Activated T-cell treated with anti-CD3 and anti-CD28 coated beads, Interleukin-2, amount 50 U/mL, for 48 hours (primary cell): ENCODE measurements around the gene RHCG.
"Not testable (repeated sequence)": the region's sequence is repeated elsewhere in the genome, so short reads cannot be mapped to it uniquely, and the experiment has no call there.

ENCODE experiments used
- DNase-seq, 2 experiments: peaks; one replicate each; pipeline ENCODE4 v3.0.0-alpha.2; 2020

Gene RHCG

DNA sequence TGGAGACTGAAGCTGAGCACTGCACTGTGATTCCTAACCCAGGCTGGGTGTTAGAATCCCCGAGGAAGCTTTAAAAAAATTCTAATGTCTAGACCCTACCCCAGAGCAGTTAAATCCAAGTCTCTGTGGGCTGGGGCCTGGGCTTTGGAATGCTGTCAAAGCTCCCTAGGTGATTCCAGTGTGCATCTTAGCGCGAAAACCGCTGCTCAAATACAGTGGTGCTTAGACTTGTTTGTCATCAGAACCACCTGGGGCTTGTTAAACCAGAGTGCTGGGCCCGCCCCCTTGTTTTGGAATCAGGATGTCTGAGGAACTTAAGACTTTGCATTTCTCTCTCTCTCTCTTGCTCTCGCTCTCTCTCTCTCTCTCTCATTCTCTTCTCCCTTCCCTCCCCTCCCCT is 20.7 kb downstream of the RHCG start:
- no peak for DNase-seq

DNA sequence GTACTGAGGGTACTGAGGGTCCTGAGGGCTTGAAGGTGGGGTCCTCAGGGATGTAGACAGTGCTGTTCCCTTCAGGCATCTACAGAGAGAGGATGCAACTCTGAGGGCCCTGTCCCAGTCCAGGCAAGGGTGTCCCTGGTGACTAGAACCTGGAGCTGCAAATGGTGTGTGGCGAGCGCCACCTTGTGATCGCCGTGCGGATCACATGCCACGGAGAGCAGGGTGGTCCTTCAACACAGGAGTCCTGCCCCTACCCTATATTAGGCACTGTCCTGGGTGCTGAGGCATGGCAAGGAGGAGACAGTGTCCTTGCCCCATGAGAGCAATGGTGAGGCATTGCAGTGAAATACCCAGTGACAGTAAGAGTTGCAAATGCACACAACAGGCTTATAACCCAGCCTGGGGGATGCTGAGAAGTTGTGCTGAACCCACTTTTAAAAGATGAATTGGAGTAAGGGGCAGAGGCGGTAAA is 23.6 kb downstream of the RHCG start:
- peak; percentile 71 to 76 for DNase-seq

DNA sequence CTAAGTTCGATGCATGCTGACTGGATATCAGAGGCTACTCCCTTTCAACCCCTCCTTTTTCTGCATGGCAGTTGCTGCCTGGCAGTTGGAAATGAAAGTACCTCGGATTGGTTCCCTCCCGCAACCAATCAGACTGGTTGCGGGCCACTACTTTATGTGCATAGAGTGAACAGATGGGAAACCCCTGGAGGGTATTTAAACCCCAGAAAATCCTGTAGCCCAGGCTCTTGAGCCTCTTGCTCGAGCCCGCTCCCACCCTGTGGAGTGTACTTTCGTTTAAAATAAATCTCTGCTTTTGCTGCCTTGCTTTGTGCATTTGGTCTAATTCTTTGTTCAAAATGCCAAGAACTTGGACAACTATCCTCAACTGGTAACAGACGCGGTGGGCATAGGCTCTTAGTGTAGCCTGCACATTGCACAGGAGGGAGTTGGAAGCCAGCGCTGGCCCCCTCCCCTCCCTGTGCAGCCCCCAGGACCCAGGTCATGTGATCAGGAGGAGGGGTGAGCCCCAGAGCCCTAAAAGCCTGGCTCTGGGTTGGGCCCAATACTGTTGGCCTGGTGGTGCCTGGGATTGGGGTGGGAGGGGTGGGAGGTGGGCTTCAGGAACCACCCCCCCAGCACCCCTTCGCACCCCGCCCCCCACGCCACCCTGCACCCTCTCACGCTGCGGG is 26.8 kb downstream of the RHCG start:
- no peak for DNase-seq

DNA sequence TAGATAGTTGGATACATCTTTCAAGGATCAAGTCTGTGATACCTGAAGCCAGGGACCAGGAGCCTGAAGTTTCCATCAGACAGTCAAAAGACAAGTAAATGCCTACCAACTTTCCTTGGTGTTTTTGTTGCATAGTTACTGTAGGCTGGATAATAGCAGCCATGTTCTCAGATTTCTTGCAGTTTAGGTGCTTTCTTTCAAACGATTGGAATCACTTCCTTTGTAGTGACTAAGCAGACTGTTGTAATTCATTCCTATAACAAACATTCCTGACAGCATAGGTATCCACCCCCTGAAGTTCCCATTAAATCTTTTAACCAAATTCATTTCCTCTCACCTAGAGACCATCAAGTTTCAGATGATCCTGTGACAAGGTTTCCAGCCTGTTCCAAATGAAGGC is 27.6 kb downstream of the RHCG start:
- not testable (repeated sequence) for DNase-seq

DNA sequence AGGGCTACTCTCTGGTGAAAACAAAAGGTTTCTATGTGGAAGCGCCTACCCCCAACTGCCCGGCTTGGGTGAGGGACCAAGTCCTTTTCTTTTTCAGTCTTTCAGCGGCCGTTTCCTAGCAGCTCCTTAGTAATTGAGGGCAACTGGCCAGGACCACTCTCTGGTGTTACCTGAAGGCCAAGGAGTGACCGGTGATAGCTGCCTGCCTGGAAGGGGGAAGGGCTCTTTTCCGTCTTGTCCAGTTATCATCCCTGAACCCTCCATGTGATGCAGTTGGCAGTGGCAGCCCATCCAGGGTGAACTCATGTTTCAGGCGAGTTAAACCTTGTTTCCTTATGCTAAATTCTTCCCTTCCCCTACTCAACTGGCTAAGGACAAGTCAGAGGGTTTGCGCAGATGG is 33.3 kb downstream of the RHCG start:
- DNase-seq: no peak

DNA sequence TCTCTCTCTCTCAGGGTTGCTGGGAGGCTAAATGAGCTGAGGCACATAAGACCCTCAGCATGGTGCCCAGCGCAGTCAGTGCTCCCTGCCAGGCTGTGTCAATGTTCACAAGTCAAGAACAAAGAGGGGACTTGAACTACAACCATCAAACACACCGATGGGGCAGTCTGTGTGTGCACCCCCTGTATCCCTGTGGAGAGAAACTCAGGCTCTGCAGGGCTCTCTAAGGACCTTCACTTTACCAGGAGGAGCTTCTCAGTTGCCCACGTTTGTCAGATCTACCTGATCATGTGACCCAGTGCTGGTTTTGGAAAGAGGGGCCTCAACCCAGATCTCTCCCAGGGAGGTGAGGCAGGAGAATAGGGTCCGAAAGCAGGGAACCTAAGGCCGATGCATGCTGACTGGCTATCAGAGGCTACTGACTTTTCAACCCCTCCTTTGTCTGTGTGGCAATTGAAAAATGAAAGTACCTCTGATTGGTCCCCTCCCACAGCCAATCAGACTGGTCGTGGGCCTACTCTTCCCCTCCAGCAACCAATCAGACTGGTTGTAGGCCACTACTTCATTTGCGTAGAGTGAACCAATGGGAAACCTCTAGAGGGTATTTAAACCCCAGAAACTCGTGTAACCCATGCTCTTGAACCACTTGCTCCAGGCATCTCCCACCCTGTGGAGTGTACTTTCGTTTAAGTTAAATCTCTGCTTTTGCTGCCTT is 34.0 kb downstream of the RHCG start:
- DNase-seq: no peak

DNA sequence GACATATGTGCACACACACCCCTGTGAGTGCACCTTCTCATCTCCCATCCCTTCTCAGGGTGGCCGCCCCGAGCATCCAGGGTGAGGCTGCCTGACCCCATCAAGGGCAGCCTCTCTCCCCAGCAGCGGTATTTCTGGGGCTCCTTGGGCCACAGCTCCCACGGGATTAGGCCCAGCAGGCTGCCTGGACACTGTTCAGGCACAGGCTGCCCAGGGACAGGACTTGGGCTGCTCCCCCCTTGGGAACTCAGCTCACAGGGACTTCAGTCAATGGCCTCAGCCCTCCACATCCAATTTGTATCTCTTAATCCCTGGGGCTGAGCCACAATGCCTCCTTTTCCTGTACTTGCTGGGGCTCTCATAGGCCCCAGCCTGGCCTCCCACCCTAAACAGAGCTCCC is 35.0 kb downstream of the RHCG start:
- DNase-seq: no peak

DNA sequence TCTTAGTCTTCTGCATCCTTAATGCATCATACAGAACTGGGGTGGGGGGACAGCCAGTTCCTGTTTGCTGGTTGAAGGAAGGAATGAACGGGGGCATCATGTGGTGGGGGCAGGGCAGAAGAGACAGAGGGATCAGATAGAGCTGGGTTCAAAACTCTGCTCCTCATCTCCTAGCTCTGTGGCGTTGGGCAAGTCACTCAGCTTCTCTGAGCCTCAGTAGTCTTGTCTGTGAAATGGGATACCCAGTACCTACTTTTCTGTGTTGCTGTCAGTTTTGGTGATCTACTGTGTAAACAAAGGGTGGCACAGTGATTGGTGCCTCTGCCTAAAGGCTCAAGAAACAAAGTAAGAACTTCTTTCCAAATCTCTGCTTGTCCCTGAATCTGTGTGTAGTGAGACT is 36.3 kb downstream of the RHCG start:
- no peak for DNase-seq

DNA sequence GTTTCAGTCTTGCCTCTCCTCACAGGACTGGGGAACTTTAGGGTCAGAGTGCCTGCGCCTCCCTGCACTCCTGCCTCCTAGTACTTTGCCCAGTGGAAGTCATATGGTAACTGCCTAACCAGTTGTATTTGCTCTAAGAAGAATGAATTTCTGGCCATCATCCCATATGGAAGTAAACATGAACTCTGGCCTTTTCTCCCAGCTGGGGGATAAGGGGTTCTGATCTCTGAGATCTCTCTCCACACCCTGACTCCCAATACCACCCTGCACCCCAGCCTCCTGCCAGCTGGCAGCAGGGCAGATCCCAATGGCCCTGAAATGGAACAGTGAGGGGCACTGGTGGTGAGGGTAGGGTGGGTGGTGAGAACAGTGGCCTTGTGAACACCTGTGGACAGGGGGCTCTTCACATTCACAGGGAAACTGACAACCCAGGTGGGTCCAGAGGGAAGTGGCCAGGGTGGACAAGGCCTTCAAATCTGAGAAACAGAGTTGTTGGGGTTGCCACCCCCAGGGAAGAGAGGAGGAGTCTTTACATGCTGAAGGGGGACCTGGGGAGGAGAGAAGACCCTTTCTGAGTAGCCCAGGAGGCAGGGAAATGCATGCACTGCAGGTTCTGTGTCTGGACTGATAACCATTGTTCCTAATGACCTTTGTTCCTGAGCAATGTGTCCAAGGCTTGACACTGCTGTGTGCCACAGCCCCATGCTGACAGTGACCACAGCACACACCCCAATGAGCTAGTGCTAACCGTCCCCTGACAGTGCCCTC is 36.9 kb downstream of the RHCG start:
- no peak for DNase-seq

DNA sequence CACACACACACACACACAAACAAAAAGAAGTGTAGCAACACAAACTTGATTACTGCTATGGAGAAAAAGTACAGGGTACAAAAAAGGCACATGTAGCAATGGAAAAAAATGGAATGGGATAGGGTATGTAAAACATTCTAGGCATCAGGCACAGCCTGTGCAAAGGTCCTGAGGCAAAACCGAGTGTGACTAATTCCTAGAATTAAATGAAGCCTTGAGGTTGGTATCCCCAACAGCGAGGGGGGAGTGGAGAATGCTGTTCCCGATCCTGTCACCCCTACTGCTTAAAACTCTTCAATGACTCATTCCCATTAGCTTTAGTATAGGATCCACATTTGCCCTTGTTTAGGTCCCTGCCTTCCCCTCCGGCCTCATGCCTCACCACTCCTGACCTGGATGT is 37.9 kb downstream of the RHCG start:
- no peak for DNase-seq

DNA sequence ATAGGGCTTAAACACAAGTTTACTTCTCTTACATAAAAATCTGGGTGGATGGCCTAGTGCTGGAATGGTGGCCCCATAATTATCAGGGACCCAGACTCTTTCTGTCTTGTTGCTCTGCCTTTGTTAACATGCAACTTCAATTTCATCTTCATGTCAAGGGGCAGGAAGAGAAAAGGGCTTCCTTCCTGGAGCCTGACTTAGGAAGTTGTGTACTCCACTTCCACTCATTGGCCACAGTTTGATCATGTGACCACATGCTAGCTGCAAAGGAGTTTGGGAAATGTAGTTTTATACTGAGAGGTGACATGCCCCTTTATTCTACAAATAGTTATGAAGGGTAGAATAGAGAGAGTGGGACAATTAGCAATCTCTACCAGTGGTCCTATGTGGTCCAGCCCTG is 39.3 kb downstream of the RHCG start:
- no peak for DNase-seq

DNA sequence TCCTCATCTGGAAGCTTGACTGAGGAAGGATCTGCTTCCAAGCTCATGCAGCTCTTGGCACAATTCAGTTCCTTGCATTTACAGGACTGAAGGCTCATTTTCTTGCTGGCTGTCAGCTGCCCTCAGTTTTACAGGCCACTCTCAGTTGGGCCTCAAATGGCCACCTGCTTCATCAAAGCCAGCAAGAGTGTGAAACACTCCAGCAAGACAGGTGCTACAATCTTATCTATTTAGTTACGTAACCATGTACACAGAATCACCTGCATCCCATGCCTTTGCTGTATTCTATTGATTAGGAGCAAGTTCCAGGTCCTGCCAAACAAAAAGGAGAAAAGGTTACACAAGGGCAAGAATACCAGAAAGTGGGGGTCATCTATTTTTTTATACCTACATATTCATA is 40.8 kb downstream of the RHCG start:
- DNase-seq: no peak

DNA sequence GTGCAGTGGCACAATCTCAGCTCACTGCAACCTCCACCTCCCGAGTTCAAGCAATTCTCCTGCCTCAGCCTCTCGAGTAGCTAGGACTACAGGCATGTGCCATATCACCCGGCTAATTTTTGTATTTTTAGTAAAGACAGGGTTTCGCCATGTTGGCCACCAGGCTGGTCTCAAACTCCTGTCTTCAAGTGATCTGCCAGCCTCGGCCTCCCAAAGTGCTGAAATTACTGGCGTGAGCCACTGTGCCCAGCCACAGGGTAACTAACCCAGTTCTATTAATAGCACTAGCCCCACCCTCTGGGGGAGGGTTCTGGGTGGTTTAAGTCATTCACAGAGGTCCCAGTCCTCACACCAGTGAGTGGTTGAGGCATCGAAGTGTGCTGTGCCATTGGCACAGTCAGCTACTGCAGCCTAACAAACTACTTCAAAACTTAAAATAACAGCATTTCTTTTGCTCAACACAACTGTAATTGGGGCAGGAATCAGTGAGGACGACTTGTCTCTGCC is 44.0 kb downstream of the RHCG start:
- no peak for DNase-seq

DNA sequence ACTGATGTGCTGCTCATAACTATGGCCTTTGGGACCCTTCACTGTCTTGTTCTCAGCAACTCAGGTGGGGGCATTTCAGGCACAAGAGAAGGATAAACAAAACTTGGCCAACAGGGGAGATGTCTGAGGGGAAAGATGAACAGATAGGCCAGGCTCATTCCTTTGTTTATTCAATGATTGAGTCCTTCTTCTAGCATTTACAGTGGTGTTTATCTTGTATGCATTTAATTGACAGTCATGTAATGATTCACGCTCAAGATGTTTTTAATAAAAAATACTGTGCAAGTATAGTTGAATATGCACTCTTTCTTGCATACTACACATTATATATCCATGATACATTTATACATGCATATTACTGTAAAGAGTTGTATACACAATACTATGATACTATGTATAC is 44.5 kb downstream of the RHCG start:
- no peak for DNase-seq

DNA sequence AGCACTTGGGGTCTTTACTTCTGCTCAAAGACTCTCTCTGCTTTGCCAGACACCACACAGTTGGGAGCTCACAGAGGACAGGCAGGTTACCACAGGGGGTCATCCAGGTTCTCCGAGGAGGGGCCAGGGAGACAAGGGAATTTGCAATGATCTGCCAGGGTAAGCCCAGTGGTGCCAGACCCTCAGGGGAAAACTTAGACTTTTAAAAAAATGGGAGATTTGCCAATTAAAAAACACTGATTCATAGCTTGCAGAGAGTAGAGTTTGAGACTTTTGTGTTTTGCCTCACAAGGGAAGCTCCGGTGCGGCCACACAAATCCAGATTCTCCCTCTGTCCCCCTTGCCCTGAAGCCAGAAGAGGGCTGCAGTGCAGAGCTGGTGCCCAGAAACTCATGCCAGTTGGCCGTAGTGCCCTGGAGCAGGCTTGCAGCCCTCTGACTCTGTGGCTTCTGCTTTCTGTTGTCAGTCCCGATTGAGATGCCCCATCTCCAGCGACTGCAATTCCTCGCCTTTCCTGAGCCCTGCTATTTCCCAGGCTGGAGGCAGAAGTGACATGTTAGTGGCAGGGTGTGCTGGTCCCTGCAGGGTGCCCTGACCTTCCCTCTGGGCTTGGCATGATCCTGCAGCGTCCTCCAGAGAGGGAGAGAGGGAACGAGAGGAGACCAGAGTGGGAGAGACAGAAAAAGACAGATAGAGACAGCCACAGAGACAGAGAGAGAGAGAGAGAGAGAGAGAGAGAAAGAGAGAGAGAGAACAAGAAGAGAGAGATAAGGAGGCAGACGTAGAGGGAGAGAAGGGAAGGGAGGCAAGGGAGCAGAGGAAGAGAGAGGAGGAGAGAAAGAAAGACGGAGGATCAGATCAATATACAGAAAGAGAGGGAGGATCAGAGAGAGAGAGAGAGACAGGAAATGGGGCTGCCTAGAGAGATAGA is 46.0 kb downstream of the RHCG start:
- no peak for DNase-seq

DNA sequence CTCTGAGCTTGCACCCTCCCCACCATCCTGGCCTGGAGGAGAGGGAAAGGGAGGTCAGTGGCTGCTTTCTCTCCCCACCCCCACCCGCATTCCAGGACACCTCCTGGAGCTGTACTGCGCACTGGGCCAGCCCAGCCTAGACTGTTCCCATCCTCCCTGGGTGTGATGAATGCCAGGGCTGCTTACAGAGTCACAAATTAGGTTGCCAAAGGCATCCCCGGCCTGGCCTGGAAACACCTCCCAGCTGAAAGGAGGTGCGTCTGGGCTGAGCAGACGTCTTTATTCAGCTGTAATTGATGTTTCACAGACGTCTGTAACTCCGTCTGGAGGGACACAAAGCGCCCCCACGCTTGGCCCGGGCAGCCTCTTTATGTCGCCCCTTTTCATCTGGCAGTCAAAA is 47.6 kb downstream of the RHCG start:
- no peak for DNase-seq

DNA sequence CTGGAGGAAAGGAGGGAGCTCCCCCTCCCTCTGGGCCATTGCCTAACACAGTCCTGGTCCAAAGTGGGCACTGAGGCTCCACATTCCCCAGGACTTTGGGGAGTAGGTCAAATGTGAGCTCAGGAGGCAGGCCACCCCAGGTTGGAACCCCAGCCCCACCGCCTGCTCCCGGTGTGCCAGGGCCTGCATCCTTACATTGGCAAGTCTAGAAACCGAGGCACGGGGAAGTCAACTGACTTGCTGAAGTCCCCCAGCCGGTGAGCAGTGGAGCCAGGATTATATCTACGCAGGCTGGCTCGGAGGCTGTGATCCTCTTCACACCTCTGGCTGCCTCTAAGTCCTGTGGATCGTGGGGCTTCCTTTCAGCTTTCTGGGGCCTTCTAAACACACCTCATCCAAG is 48.7 kb downstream of the RHCG start:
- no peak for DNase-seq

DNA sequence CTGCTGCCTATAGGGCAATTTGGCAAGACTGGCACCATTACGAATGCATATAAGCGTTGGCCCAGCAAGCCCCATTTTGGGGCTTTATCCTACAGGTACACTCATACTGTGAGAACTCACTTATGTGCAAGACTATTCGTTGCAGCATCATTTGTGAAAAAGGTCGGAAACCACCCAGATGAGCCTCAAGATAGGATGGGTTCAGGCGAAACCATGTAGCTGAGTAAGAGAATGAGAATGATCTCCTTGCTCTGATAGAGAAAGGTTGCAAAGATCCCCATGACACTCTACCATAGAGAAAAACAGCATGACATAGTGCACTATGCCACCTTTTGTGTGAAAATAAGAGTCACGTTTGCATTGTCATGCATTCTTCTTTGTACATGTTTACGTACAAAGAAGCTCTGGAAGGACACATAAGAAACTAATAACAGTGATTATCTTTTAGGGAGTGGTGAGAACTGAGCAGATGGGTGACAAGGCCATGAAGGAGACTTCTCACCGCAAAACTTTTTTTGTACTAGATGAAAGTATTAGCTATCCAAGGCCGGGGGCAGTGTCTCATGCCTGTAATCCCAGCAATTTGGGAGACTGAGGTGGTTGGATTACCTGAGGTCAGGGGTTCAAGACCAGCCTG is 50.0 kb downstream of the RHCG start:
- no peak for DNase-seq

DNA sequence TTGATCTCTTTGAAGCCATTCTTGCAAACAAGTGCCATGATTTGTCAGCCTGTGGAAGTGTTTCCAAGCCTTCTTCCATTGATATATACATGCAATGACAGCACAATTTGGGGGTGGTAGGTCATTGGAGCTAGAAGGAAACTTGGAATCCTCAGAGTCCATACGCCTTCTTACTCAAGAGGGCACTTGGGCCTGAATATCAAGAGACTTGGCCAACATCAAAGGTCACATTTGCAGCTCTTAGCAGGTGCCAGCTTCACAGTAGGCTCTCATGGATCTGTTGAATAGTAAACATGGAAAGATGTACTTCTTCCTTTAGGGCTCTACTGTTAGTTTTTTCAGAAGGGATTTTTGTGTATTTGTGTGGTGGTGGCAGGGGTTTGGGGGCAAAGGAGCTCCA is 50.9 kb downstream of the RHCG start:
- no peak for DNase-seq

DNA sequence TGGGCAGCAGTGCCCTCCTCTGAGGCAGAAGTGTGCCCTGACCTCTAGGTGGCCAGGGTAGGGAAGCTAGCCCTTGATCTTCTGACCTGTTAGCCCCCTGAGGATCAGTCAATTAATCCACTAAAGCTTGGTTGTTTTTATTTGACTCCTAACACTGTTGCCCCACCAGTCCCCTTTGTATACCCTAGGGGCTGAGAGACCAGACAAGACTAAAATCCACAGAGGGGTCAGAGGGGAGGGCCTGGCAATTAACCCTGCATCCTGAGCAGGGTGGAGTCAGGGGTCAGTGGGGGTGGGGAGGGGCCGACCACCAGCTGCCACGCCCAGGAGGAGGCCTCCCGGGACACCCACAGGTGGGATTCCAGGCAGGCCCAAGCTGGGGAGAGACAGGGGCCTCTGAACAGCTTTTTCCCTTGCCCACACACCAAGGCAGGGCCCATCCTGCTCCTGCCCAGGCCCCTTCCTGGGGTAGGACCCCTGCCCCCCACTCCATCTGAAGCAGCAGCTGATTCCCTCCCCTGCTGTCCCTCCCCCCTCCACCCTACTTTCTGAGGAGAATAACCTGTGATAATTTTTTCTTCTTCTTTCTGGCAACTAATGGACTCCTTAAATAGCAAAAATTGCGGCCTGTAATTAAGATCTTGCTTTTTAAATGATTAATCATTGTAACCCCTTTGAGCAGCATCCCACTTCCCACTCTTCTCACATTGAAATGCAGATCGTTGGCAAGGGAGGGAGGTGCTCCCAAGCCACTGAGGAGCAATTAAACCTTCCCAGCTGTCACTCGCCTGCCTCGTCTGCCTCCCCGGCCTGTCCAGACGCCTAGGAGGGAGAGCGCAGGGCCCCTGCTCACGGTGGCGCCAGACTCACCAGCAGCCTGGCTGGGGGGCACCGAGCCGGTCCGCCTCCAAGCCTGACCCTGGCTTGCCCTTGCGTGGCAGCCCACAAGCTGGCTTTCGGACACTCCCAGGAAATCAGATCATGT is 51.9 kb downstream of the RHCG start:
- no peak for DNase-seq

DNA sequence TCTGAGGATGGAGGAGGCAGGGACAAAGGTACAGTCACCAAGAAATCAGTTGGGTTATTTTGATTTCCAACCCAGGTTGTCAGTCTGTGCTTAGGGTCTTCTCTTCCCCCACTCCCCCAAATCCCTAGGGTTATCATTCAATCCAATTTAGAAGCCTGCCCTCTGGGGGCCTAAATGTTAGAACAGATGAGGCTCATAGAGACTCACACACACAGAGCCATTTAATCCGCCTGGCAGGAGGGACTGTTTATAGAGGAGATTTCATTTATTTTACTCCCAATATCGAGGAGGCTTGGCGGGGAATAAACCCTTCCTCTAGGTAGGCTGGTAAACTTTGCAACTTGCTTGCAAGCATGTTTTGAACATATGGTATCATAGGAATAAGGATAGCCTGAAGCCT is 52.8 kb downstream of the RHCG start:
- no peak for DNase-seq
